GM19438 (cell line): ENCODE data around the gene ZCCHC24.

Source experiments
- ATAC-seq: cut with Tn5 transposase; IDR thresholded peaks from one replicate; pipeline ENCODE4 v1.9.1; 2021; ENCODE audit warnings: low read depth; ENCODE audit not compliant: unreplicated experiment

Gene ZCCHC24

GRCh38 chr10:79445161-79445976 lies at the start of gene ZCCHC24:
Gene ZCCHC24 (minus strand): TSS chr10:79445624. CDS start chr10:79445440, 184 bp downstream.
- peak; percentile 90 for ATAC-seq

GRCh38 chr10:79493806-79494205 lies 48.4 kb upstream of the ZCCHC24 start:
- ATAC-seq: no peak

- no peak for ATAC-seq
These were observed 47.4 kb upstream of the ZCCHC24 start for GRCh38 chr10:79492839-79493238.

GRCh38 chr10:79492256-79492655 lies 46.8 kb upstream of the ZCCHC24 start:
- no peak for ATAC-seq

GRCh38 chr10:79491143-79491835 lies 45.9 kb upstream of the ZCCHC24 start:
- ATAC-seq: no peak

GRCh38 chr10:79490400-79491142 lies 45.1 kb upstream of the ZCCHC24 start:
- no peak for ATAC-seq

DNA sequence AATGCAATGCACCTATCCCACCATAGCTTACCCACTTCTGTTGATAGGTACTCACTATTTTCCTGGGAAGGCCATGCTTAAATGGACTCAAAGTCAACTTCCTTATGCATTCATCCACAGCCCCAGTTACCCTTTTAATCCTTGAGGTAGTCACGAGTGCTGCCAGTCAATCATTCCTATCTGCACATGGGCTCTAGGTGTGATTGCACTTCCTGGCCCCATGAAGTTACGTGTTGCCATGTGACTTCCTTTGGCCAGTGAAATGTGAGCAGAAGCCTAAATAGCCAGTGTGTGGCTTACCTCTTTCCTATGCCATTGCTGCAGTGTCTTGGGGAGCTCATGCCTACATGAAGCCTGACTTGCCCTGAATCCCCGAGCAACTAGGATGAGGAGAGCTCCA lies 43.4 kb upstream of the ZCCHC24 start:
- ATAC-seq: no peak

DNA sequence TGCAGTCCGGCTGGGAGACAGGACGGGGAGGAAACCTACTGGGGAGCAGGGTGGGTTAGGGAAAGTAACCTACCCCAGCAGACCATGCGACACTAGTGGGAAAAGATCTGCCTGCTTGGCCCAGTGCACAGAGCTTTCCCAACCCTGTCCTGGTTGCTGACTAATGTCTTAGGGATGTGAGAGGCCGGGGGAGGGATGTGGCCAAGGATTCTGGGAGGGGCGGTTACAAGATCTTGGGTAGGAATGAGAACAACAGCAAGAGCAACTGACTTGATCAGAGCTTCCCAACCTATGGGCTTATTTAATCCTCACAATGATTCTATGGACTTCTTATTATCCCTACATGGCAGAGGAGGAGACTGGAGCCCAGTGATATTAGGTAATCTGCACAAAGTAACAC lies 42.9 kb upstream of the ZCCHC24 start:
- ATAC-seq: no peak

DNA sequence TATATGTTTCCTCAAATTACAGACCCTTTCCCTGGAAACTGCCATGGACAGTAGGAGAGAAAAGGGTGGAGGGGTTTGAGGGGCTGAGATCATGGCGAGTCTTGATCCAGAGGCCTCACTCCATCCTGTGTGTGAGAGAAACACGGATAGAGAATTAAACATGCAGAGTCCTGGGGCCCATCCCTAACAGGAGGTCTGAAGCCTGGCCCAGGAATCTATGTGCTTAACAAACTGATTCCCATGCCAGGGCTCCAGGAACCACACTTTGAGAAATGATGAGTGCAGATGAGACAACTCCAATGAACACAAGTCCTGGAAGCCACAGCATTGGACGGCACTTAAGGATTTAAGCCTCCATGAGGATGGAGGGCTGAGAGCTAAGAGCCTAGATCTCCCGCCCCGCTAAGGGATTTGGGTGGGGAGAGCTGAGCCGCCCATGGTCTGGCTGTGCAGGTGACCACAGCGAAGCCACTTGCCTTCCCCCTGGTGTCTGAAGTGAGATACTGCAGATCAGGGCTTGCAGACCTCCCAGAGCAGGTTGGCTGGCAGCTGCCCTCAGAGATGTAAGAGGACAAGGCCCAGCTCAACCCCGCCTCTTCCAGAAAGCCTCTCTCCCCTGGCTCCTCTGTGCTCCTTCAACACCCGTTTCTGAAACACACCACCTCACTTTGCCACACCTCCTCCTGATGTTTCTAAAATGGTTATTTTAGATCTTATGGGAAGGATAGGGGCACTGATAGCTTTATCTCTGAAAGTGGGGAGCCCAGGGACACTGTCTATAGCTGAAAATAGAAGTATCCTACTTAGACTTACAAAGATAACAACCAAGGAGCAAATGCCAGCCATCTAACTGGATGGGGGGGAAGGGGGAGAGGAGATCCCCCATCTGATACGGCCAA lies 42.1 kb upstream of the ZCCHC24 start:
- peak; percentile 93 for ATAC-seq

GRCh38 chr10:79484476-79484875 lies 39.1 kb upstream of the ZCCHC24 start:
- no peak for ATAC-seq

GRCh38 chr10:79483948-79484347 lies 38.5 kb upstream of the ZCCHC24 start:
- no peak for ATAC-seq

DNA sequence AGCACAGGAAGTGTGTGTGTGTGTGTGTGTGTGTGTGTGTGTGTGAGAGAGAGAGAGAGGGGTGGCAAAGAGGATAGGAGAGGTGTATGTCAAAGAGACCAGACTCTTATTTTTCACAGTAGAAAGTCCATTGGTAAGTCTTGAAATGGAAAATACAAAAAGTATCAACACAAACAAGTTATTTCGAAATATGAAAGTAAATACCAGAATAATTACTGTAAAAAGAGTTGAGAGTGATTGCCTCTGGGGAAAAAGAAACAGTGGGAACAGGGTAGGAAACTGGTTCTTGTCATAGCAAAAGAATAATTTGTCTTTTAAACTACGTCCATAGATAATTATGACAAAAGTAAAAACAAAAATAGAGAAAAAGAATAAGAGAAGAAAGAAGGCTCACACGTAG lies 37.9 kb upstream of the ZCCHC24 start:
- no peak for ATAC-seq

- no peak for ATAC-seq
These were observed 37.3 kb upstream of the ZCCHC24 start for GRCh38 chr10:79482741-79483140.

GRCh38 chr10:79482304-79482703 lies 36.9 kb upstream of the ZCCHC24 start:
- no peak for ATAC-seq

GRCh38 chr10:79479283-79479909 lies 34.0 kb upstream of the ZCCHC24 start:
- no peak for ATAC-seq

DNA sequence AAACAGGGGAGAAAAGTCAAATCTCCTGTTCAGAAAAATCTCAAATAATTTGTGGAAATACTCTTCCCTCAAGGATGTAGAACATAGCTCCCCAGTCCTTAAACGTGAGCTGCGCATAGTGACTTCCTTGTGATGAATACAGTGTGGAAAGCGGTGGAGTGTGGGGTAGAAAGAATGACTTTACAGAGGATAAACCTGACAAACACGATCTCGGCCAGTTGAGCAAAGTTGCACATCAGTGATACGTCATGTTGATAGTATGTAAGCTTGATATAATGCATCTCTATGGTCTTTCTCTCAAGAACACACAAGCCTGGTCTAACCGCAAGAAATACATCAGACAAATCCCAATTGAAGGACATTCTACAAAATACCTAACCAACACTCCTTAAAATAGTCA lies 32.0 kb upstream of the ZCCHC24 start:
- no peak for ATAC-seq

- ATAC-seq: no peak
These were observed 31.2 kb upstream of the ZCCHC24 start for GRCh38 chr10:79476645-79477044.

DNA sequence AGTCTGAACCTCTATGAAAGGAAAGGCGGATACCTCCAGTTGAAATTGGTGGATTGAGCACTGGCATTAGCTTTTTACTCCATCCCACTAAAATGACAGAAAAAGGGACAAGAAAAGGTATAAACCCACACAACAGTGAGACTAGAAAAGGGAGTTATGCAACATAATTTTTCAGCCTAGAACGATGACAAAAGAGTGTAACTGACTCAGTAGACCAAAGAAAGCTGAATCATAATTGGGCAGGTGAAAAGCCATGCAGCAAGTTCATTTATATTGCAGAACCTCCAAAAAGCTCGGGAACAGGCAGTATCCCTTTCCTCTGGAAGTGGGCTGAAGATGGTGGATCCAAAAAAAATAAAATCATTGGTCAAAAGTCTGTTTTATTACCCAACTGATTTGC lies 30.5 kb upstream of the ZCCHC24 start:
- ATAC-seq: no peak

DNA sequence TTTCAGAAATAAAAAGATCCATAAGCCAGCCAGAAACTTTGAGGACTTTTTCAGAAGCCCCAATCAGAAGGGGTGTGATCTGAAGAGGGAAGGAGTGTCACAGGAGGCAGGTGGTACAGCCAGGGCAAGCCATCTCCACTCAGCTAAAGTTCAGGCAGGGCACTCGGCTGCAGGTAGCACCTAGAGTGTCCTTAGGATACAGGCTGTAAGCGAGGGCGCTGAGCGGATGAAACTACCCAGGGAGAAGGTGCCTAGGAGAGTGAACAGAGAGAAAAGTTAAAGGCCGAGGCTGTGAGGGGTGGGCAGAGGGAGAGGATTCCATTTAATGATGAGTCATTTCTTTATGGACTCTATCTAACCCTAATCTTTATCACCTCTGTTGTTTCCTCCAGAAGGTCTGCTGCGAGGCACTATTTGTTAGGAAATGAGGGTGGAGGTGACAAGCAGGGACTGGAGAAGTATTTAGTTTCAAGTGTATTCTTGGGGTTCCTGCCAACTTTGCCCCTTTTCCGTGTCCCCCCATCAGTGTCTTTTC lies 29.8 kb upstream of the ZCCHC24 start:
- no peak for ATAC-seq
